ENCODE results near the gene TOM1L2. TPM values are rescaled to one million over a fixed set of nuclear protein-coding genes. Genes with fewer than 3 reads are reported as not detected.
A peak's percentile ranks its signal among the peaks of the same experiment; 100 is the strongest.

TOM1L2 gene
- total RNA-seq, 4 donors from 2014 or later, result 55.7 to 97.1 (median 73.3) TPM

DNA sequence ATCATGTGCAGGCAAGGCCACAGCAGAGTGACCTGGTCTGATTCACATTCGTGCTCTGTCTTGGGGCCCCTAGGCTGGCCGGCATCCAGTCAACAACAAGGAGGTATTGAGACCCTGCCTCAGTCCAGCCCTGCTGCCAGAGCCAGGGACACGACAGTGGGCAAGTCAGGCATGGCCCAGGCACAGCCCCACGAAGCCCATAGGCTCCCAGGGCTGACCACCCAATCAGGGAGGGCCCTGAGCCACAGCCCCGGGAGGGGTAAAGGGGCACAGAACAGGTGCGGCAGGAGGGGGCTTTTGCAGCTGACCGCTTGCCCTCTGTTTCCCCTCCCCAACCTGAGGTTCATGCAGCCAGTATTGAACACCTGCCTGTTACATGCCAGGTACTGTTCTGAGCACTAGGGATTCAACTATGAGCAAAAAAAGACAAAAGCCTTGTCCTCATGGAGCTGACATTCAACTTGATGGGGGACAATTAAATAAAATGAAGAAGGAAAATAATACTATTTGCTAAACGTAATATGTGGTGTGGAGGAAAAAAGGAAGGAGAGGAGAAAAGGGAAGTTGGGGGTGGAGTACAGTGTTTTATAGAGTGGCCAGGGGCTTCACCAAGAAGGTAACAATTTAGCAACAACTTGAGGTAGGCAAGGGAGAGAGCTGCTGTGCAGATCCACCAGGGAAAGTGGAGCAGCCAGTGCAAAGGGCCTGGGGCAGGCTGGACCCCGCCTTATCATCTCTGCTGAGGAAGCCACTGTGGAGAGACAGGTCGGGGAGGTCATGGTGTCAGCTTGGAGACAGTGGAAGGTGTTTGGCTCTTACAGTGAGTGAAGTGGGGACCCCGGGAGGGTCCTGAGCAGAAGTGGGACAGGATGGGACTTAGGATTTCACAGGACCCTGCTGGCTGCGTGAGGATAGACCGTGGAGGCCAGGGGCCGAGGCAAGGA is 6.6 kb upstream of the TOM1L2 start:
- Histone ChIP-seq H3K4me1 (no peaks in the 10 kb centered on the region), H3K36me3 (no peaks in the 10 kb centered on the region), H3K9me3 (no peaks in the 10 kb centered on the region), H3K27ac (no peak overlapping the region), H3K27me3 (no peaks in the 10 kb centered on the region), H3K4me3 (no peak overlapping the region)
- no peak for ATAC-seq
- TF ChIP-seq POLR2A (IDR thresholded peaks at IDR 0.05) (no peak), CTCF (IDR thresholded peaks at IDR 0.05 in 4 of 5, conservative IDR thresholded peaks at IDR 0.05 in 1 of 5) (no peak)
- intact Hi-C loops (cut with DNase I; ENCODE audit: low total_unique reads), result loop anchor here (10.0 kb wide), 1 partner anchor 336 kb away; the partner anchor contains the start of genes SMCR8 and TOP3A
- in situ Hi-C loops (cut with MboI; ENCODE audit: low sequenced_read_pairs in 4 of 4), result loop anchor here in 2 of 4 donors (10.0 kb wide), 2 partner anchors 56 to 104 kb away; partner anchors contain the start of genes ATPAF2 (in 1 of the 2) and GID4 (in 1 of the 2)
- no peak for DNase-seq

DNA sequence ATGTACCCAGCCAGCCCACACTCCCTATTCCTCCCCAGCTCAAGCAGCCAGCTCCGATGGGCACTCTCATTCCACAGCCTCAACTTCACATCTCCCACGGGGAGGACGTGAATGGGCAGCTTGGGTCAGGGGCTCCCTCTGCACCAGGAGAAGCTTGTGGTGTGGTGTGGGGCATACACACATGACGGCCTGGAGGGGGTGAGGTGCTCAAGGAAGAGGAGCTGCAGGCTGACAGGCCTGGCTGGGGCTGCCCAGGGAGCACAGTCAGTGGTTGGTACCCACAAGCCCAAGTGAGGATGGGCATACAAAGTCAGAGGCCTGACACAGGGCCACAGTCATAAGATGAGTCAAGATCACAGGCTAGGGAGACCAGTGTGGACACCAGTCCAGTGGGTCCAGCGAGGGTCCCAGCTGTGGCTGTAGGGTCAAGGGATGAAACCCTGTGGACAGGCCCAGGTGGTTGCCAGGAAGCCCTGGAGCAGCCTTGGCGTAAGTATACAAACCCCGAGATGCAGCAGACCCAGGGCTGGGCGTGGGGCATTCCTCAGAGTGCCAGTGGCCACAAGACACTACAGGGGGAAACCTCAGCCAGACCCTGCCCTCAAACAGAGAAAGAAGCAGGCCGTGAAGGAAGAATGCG is 4.9 kb upstream of the TOM1L2 start:
- Histone ChIP-seq H3K4me3 (no peak overlapping the region), H3K27ac (no peak overlapping the region), H3K9me3 (no peaks in the 10 kb centered on the region), H3K36me3 (no peaks in the 10 kb centered on the region), H3K27me3 (no peaks in the 10 kb centered on the region), H3K4me1 (peaks cover 5 to 7% of the 10 kb centered on the region in 2 donors)
- intact Hi-C loops (cut with DNase I; ENCODE audit: low total_unique reads), result loop anchor here (10.0 kb wide), 1 partner anchor 338 kb away; the partner anchor contains the start of genes SMCR8 and TOP3A
- DNase-seq (no peak), ATAC-seq (no peak)
- in situ Hi-C loops (cut with MboI; ENCODE audit: low sequenced_read_pairs in 4 of 4), result loop anchor here in 2 of 4 donors (10.0 kb wide), 2 partner anchors 58 to 102 kb away; partner anchors contain the start of genes ATPAF2 (in 1 of the 2) and GID4 (in 1 of the 2)
- no peak for TF ChIP-seq POLR2A (IDR thresholded peaks at IDR 0.05)
- no peak for TF ChIP-seq CTCF (IDR thresholded peaks at IDR 0.05 in 4 of 5, conservative IDR thresholded peaks at IDR 0.05 in 1 of 5)

- H3K4me1 ChIP-seq, result peaks cover 17 to 22% of the 10 kb centered on the region in 2 donors
- intact Hi-C loops (cut with DNase I; ENCODE audit: low total_unique reads) (loop anchor here (10.0 kb wide), 1 partner anchor 339 kb away; the partner anchor contains the start of genes SMCR8 and TOP3A), in situ Hi-C loops (cut with MboI; ENCODE audit: low sequenced_read_pairs in 4 of 4) (loop anchor here in 2 of 4 donors (10.0 kb wide), 2 partner anchors 59 to 101 kb away; partner anchors contain the start of genes ATPAF2 (in 1 of the 2) and GID4 (in 1 of the 2))
- ATAC-seq, result no peak
- H3K27me3 ChIP-seq, result no peaks in the 10 kb centered on the region
- H3K36me3 ChIP-seq, result no peaks in the 10 kb centered on the region
- no peaks in the 10 kb centered on the region for H3K9me3 ChIP-seq
- no peak overlapping the region for H3K4me3 ChIP-seq
- H3K27ac ChIP-seq, result no peak overlapping the region
- TF ChIP-seq CTCF (IDR thresholded peaks at IDR 0.05 in 4 of 5, conservative IDR thresholded peaks at IDR 0.05 in 1 of 5) (no peak), POLR2A (IDR thresholded peaks at IDR 0.05) (no peak)
- DNase-seq, result no peak
These were observed 3.2 kb upstream of the TOM1L2 start for GRCh38 chr17:17975436-17975835.

DNA sequence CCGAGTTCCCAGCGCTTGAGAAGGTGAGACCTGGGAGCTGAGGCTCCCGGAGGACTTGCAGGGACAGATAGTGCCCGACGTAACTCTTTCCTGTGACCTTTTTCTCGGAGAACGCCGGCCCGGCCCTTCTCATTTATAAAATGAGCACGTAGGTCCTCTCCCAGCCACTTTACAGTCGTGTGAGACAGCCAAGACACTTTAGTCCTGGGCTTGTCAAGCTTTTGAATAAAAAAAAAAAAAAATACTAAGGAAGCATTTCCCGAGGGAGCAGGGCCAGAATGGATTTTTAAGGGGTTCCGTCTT is 703 bp upstream of the TOM1L2 start:
- H3K27ac ChIP-seq, result peak overlapping the region in 3 of 4 donors; percentile 53 to 72 (median 62)
- peak overlapping the region; percentile 60 to 77 (median 70) for H3K4me3 ChIP-seq
- no peaks in the 10 kb centered on the region for H3K27me3 ChIP-seq
- in situ Hi-C loops (cut with MboI; ENCODE audit: low sequenced_read_pairs in 4 of 4), result loop anchor here in 2 of 4 donors (10.0 kb wide), 2 partner anchors 62 to 98 kb away; partner anchors contain the start of genes ATPAF2 (in 1 of the 2) and GID4 (in 1 of the 2)
- no peak for TF ChIP-seq CTCF (IDR thresholded peaks at IDR 0.05 in 4 of 5, conservative IDR thresholded peaks at IDR 0.05 in 1 of 5)
- no peak for TF ChIP-seq POLR2A (IDR thresholded peaks at IDR 0.05)
- DNase-seq, result no peak
- H3K4me1 ChIP-seq, result peaks cover 20 to 27% of the 10 kb centered on the region in 2 donors
- no peak for ATAC-seq
- H3K36me3 ChIP-seq, result no peaks in the 10 kb centered on the region
- H3K9me3 ChIP-seq, result no peaks in the 10 kb centered on the region
- intact Hi-C loops (cut with DNase I; ENCODE audit: low total_unique reads), result loop anchor here (1.0 to 10.0 kb wide), 4 partner anchors 50 to 342 kb away; partner anchors contain the start of genes ALKBH5, ATPAF2, GID4 and SMCR8
